ENCODE measurements around the gene KAT6B. TPM values are rescaled to one million over a fixed set of nuclear protein-coding genes. Genes with fewer than 3 reads are reported as not detected.

Gene KAT6B
- total and polyA plus RNA-seq, 10 of the 15 experiments (the other 5 are each of a cell fraction or from before 2014, with no cell fraction given), result 2.7 to 22.6 (median 15.7) TPM

- FAIRE-seq (no peak), DNase-seq (ENCODE audit: low read depth, low spot score) (no peak), ATAC-seq (no peak)
- Histone ChIP-seq H2AFZ (ENCODE audit: control insufficient read depth, low read depth, low read length) (no peak overlapping the region), H3K36me3 (ENCODE audit: control insufficient read depth in 2 of 2, insufficient read depth in 2 of 2, low read length in 1 of 2) (no peaks in the 10 kb centered on the region), H3K27me3 (replicated peaks in 1 of 2; ENCODE audit: control insufficient read depth in 2 of 2, insufficient read depth in 2 of 2, low read length in 1 of 2) (no peaks in the 10 kb centered on the region), H3K4me3 (no peak overlapping the region), H3K9ac (ENCODE audit: control insufficient read depth, insufficient read depth, low read length) (no peak overlapping the region), H3K4me1 (ENCODE audit: control insufficient read depth, insufficient read depth, low read length) (no peaks in the 10 kb centered on the region), H3K27ac (ENCODE audit: control insufficient read depth, insufficient read depth) (no peak overlapping the region; the same call in 1 of the 2 replicates), H3K9me3 (replicated peaks; ENCODE audit: control insufficient read depth, insufficient read depth, low read length) (peaks cover 5% of the 10 kb centered on the region), H4K20me1 (ENCODE audit: control insufficient read depth, insufficient read depth) (no peaks in the 10 kb centered on the region), H3K79me2 (ENCODE audit: control insufficient read depth, insufficient read depth, low read length) (peaks cover 8% of the 10 kb centered on the region), H3K4me2 (ENCODE audit: control insufficient read depth, insufficient read depth) (no peak overlapping the region)
- intact Hi-C loops (cut with micrococcal nuclease; ENCODE audit: unreplicated experiment) (no loop called here), in situ Hi-C loops (cut with MboI) (no loop called here)
- RAD21 ChIA-PET (ENCODE audit: unreplicated experiment), result interaction anchor here (1.3 to 1.6 kb wide), 2 partner anchors 10 to 53 kb away, joined by 3 to 6 read pairs; no protein-coding TSS in a partner anchor
- WGBS (ENCODE audit: insufficient coverage, insufficient replicate concordance, low lambda C conversion rate, missing lambda C conversion rate), result 53% methylated on average over 5 of the region's 5 CpGs
- CTCF ChIA-PET, result interaction anchor here (1.0 to 2.1 kb wide), 3 partner anchors 12 to 27 kb away, joined by 3 to 6 read pairs (median 5); no protein-coding TSS in a partner anchor
- SMC1A ChIA-PET (ENCODE audit: uncharacterized antibody, unreplicated experiment), result interaction anchor here (0.6 to 1.2 kb wide), 3 partner anchors 11 to 186 kb away, joined by 3 read pairs; no protein-coding TSS in a partner anchor
- TF ChIP-seq REST (IDR thresholded peaks at IDR 0.05; ENCODE audit: low read depth, low read length) (no peak), MYC (IDR thresholded peaks at IDR 0.05; ENCODE audit: insufficient read depth, insufficient read length, insufficient replicate concordance, low read length, severe bottlenecking) (no peak), SMAD1 (IDR thresholded peaks at IDR 0.05; ENCODE audit: low read depth, partially characterized antibody) (no peak), NBN (IDR thresholded peaks at IDR 0.05) (no peak), BMI1 (IDR thresholded peaks at IDR 0.05; ENCODE audit: borderline replicate concordance) (no peak), MTA2 (IDR thresholded peaks at IDR 0.05; ENCODE audit: low read depth) (no peak), ZBTB4 (CRISPR knock-in tag; IDR thresholded peaks at IDR 0.05) (no peak), FOXM1 (IDR thresholded peaks at IDR 0.05; ENCODE audit: low read depth, low read length) (no peak)
- POLR2A ChIA-PET, result interaction anchor here (0.6 to 1.4 kb wide), 3 partner anchors 9 to 29 kb away, joined by 3 to 4 read pairs (median 3); no protein-coding TSS in a partner anchor
- no TSS peak for BruUV-seq (replicated peaks)
These were observed 98.0 kb downstream of the KAT6B start for GRCh38 chr10:74924251-74924963.
